Measurements from ENCODE around the gene EFCAB11. TPM values are rescaled to one million over a fixed set of nuclear protein-coding genes. Genes with fewer than 3 reads are reported as not detected.

Gene EFCAB11
- total and polyA plus RNA-seq, 2 experiments from 2014 or later, result 7.7 to 24.6 TPM

GRCh38 chr14:89960914-89961313, 6.4 kb upstream of the EFCAB11 start (continued):
- TF ChIP-seq ZNF462 (CRISPR knock-in tag; IDR thresholded peaks at IDR 0.05) (no peak), STAT1 (IDR thresholded peaks at IDR 0.05; ENCODE audit: unreplicated experiment) (no peak), NANOG (IDR thresholded peaks at IDR 0.05; ENCODE audit: borderline replicate concordance) (no peak), ZNF331 (CRISPR knock-in tag; IDR thresholded peaks at IDR 0.05; ENCODE audit: low read depth) (no peak), POLR2AphosphoS5 (IDR thresholded peaks at IDR 0.05; ENCODE audit: low read depth) (no peak)

GRCh38 chr14:89959853-89960445, 5.4 kb upstream of the EFCAB11 start:
- Mint-ChIP-seq H3K27me3 (ENCODE audit: insufficient read depth, low read depth, poor library complexity) (peaks cover 3% of the 10 kb centered on the region), H3K27ac (no peak overlapping the region), H3K9me3 (peaks cover 22% of the 10 kb centered on the region), H3K4me1 (peaks cover 20% of the 10 kb centered on the region), H3K4me3 (no peak overlapping the region), H3K36me3 (ENCODE audit: low read depth) (peaks cover 50% of the 10 kb centered on the region)
- ATAC-seq (no peak), DNase-seq (ENCODE audit: low spot score) (no peak)
- Histone ChIP-seq H3K27ac (ENCODE audit: low read depth) (no peak overlapping the region), H3F3A (replicated peaks; ENCODE audit: low read depth) (0 out of 2 replicates have a peak, but pooled peaks cover 4% of the 10 kb centered on the region), H3K27me3 (ENCODE audit: insufficient read depth) (no peaks in the 10 kb centered on the region), H3K4me2 (no peak overlapping the region), H4K20me1 (replicated peaks; ENCODE audit: insufficient read depth) (peaks cover 11% of the 10 kb centered on the region), H2AFZ (no peak overlapping the region), H3K4me1 (ENCODE audit: insufficient read depth) (peaks cover 20% of the 10 kb centered on the region; the same call in 1 of the 2 replicates), H3K79me2 (replicated peaks; ENCODE audit: insufficient read depth) (peaks cover 40% of the 10 kb centered on the region), H3K9me2 (ENCODE audit: insufficient read depth) (no peaks in the 10 kb centered on the region), H3K36me3 (ENCODE audit: insufficient read depth) (peaks cover 9% of the 10 kb centered on the region; the same call in 1 of the 2 replicates), H3K4me3 (no peak overlapping the region)
- TF ChIP-seq ETS1 (IDR thresholded peaks at IDR 0.05), result no peak
- no peak for TF ChIP-seq STAT1 (IDR thresholded peaks at IDR 0.05; ENCODE audit: unreplicated experiment)
- TF ChIP-seq JUNB (IDR thresholded peaks at IDR 0.05; ENCODE audit: unreplicated experiment), result no peak
- TF ChIP-seq EZH2 (IDR thresholded peaks at IDR 0.05; ENCODE audit: low read depth, unreplicated experiment), result no peak
- TF ChIP-seq ZNF462 (CRISPR knock-in tag; IDR thresholded peaks at IDR 0.05), result no peak
- TF ChIP-seq ZNF331 (CRISPR knock-in tag; IDR thresholded peaks at IDR 0.05; ENCODE audit: low read depth), result no peak

All from GM23338 (cell line).